Gastrocnemius medialis (tissue), 4 donors: Measurements from ENCODE around the gene PHOSPHO2.

ENCODE experiments used
- CTCF ChIP-seq, 5 experiments: fragments of 450-650 bp in 3 of 5; fragments of 200-600 bp in 2 of 5; sonication (generic) in 2 of 5; IDR thresholded peaks in 4 of 5; conservative IDR thresholded peaks in 1 of 5; 1 replicate in 4 of 5; 2 replicates in 1 of 5; pipeline ENCODE4 v1.5.1; 2016 to 2019; ENCODE audit warnings: antibody characterized with exemption in 5 of 5, mild to moderate bottlenecking in 3 of 5, moderate library complexity in 3 of 5
- POLR2A ChIP-seq, 2 donors: fragments of 450-650 bp; IDR thresholded peaks; one replicate each; pipeline ENCODE4 v1.6.1; 2017; ENCODE audit warnings: antibody characterized with exemption in 2 of 2, mild to moderate bottlenecking in 2 of 2, moderate library complexity in 2 of 2

- TF ChIP-seq POLR2A (IDR thresholded peaks at IDR 0.05) = no peak
- TF ChIP-seq CTCF (IDR thresholded peaks at IDR 0.05 in 4 of 5, conservative IDR thresholded peaks at IDR 0.05 in 1 of 5) = no peak
Observed at GRCh38 chr2:169662744-169663143, 31.5 kb upstream of the PHOSPHO2 start.
